Chondrocyte (in vitro differentiated cells): ENCODE data around the gene STX1A. TPM values are rescaled to one million over a fixed set of nuclear protein-coding genes. Genes with fewer than 3 reads are reported as not detected.

ENCODE experiments used
- DNase-seq: peaks from one replicate; pipeline ENCODE4 v3.0.0; 2021; ENCODE audit warnings: mixed read lengths, low spot score
- H3K27ac Mint-ChIP-seq: one replicate; pipeline ENCODE4 v1.8.0; 2021; ENCODE audit warnings: mild to moderate bottlenecking, moderate library complexity, mixed read lengths; ENCODE audit not compliant: unreplicated experiment
- H3K27me3 Mint-ChIP-seq: 2 replicates; pipeline ENCODE4 v1.8.0; 2021; ENCODE audit warnings: low read depth, mixed read lengths
- H3K36me3 Mint-ChIP-seq: 2 replicates; pipeline ENCODE4 v1.8.0; 2021; ENCODE audit warnings: low read depth, mixed read lengths
- H3K4me1 Mint-ChIP-seq: 2 replicates; pipeline ENCODE4 v1.8.0; 2021; ENCODE audit warnings: low read depth, mild to moderate bottlenecking, mixed read lengths
- H3K4me3 Mint-ChIP-seq: one replicate; pipeline ENCODE4 v1.8.0; 2021; ENCODE audit warnings: mild to moderate bottlenecking, moderate library complexity, mixed read lengths; ENCODE audit not compliant: unreplicated experiment
- H3K9me3 Mint-ChIP-seq: 2 replicates; pipeline ENCODE4 v1.8.0; 2021; ENCODE audit warnings: low read depth, mixed read lengths
- total RNA-seq: library from RNA; stranded (reverse); gene quantifications from 3 replicates; pipeline ENCODE4 v1.2.1, GENCODE V29; 2021
- TF ChIP-seq, protein P1 (sequence below): fragments of 200-600 bp; sonication (generic); IDR thresholded peaks from 2 replicates; pipeline ENCODE4 v1.5.0; 2021; ENCODE audit warnings: antibody characterized with exemption, mild to moderate bottlenecking, moderate library complexity

STX1A gene
- total RNA-seq, 1 donor from 2014 or later = 20.9 TPM

GRCh38 chr7:73688288-73688687 lies 31.2 kb downstream of the STX1A start:
- peaks cover 10% of the 10 kb centered on the region for H3K4me1 Mint-ChIP-seq
- no peak for DNase-seq
- no peak overlapping the region for H3K4me3 Mint-ChIP-seq
- H3K9me3 Mint-ChIP-seq = no peaks in the 10 kb centered on the region
- H3K27ac Mint-ChIP-seq = no peak overlapping the region
- TF ChIP-seq, protein P1, sequence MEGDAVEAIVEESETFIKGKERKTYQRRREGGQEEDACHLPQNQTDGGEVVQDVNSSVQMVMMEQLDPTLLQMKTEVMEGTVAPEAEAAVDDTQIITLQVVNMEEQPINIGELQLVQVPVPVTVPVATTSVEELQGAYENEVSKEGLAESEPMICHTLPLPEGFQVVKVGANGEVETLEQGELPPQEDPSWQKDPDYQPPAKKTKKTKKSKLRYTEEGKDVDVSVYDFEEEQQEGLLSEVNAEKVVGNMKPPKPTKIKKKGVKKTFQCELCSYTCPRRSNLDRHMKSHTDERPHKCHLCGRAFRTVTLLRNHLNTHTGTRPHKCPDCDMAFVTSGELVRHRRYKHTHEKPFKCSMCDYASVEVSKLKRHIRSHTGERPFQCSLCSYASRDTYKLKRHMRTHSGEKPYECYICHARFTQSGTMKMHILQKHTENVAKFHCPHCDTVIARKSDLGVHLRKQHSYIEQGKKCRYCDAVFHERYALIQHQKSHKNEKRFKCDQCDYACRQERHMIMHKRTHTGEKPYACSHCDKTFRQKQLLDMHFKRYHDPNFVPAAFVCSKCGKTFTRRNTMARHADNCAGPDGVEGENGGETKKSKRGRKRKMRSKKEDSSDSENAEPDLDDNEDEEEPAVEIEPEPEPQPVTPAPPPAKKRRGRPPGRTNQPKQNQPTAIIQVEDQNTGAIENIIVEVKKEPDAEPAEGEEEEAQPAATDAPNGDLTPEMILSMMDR = no peak
- peaks cover 26% of the 10 kb centered on the region for H3K36me3 Mint-ChIP-seq
- H3K27me3 Mint-ChIP-seq = no peaks in the 10 kb centered on the region

DNA sequence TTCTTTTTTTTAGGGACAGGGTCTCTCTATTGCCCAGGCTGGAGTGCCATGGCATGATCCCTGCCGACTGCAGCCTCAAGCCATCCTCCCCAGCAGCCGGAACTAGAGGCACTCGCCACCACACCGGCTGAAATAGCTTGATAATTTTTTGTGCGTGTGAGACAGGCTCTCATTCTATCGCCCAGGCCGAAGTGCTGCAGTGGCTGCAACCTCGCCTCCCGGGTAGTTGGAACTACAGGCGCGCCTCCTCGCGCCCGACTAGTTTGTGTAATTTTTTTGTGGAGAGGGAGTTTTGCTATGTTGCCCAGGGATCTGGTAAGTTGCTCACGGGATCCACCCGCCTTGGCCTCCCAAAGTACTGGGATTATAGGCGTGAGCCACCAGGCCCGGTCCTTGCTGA lies 34.2 kb downstream of the STX1A start:
- H3K27ac Mint-ChIP-seq = no peak overlapping the region
- peaks cover 34% of the 10 kb centered on the region for H3K4me1 Mint-ChIP-seq
- H3K9me3 Mint-ChIP-seq = no peaks in the 10 kb centered on the region
- DNase-seq = no peak
- peaks cover 18% of the 10 kb centered on the region for H3K36me3 Mint-ChIP-seq
- TF ChIP-seq, protein P1 = no peak
- no peaks in the 10 kb centered on the region for H3K27me3 Mint-ChIP-seq
- no peak overlapping the region for H3K4me3 Mint-ChIP-seq

GRCh38 chr7:73683788-73684693 lies 35.4 kb downstream of the STX1A start:
- no peak for DNase-seq
- H3K4me1 Mint-ChIP-seq = peaks cover 37% of the 10 kb centered on the region
- peak overlapping the region; percentile 91 for H3K27ac Mint-ChIP-seq
- peaks cover 10% of the 10 kb centered on the region for H3K36me3 Mint-ChIP-seq
- peak overlapping the region; percentile 98 for H3K4me3 Mint-ChIP-seq
- TF ChIP-seq, protein P1 = no peak
- no peaks in the 10 kb centered on the region for H3K9me3 Mint-ChIP-seq
- no peaks in the 10 kb centered on the region for H3K27me3 Mint-ChIP-seq

- H3K4me3 Mint-ChIP-seq = peak within 1 kb of the TSS; percentile 98
- H3K27me3 Mint-ChIP-seq = no peaks in the 10 kb centered on the region
- H3K4me1 Mint-ChIP-seq = peaks cover 37% of the 10 kb centered on the region
- H3K9me3 Mint-ChIP-seq = no peaks in the 10 kb centered on the region
- H3K36me3 Mint-ChIP-seq = peaks cover 8% of the 10 kb centered on the region
- DNase-seq = no peak
- peak within 1 kb of the TSS; percentile 95 for H3K27ac Mint-ChIP-seq
- TF ChIP-seq, protein P1 = peak; percentile 17
These were observed 36.2 kb downstream of the STX1A start, which contains the start of the genes BUD23 and DNAJC30 for GRCh38 chr7:73683056-73683787. BUD23 (plus strand) TSS chr7:73683597; CDS start chr7:73683626, 29 bp downstream. DNAJC30 (minus strand) TSS chr7:73683453; CDS start chr7:73683423, 30 bp downstream.

- H3K4me1 Mint-ChIP-seq = peaks cover 37% of the 10 kb centered on the region
- H3K36me3 Mint-ChIP-seq = peaks cover 11% of the 10 kb centered on the region
- H3K9me3 Mint-ChIP-seq = no peaks in the 10 kb centered on the region
- TF ChIP-seq, protein P1 = no peak
- H3K27me3 Mint-ChIP-seq = no peaks in the 10 kb centered on the region
- H3K27ac Mint-ChIP-seq = peak overlapping the region; percentile 95
- peak overlapping the region; percentile 98 for H3K4me3 Mint-ChIP-seq
- DNase-seq = no peak
These were observed 36.8 kb downstream of the STX1A start for GRCh38 chr7:73682745-73683055.
